SK-N-SH (cell line): ENCODE data around the gene TRIM38. TPM values are rescaled to one million over a fixed set of nuclear protein-coding genes. Genes with fewer than 3 reads are reported as not detected.
A peak's percentile ranks its signal among the peaks of the same experiment; 100 is the strongest.

Experiments used
- CTCF ChIA-PET: fragments of 300-600, 350-600 bp; formaldehyde crosslinking; extraction: SDS; loops from one replicate; lab custom pipeline; 2021; lab: Yijun Ruan, JAX
- POLR2A ChIA-PET: fragments of 350-600 bp; sonication (Branson Sonifier 250); formaldehyde crosslinking; extraction: SDS; loops from one replicate; lab custom pipeline; 2020; ENCODE audit warnings: antibody characterized with exemption, inconsistent platforms; lab: Yijun Ruan, JAX
- DNase-seq: peaks from one replicate; pipeline ENCODE4 v3.0.0; 2012
- H2AFZ ChIP-seq: fragments of 200-600 bp; sonication (generic); 2 replicates; pipeline ENCODE4 v1.8.1; 2016; ENCODE audit warnings: antibody characterized with exemption, mild to moderate bottlenecking, low read depth
- H3F3A ChIP-seq: fragments of 200-600 bp; sonication (generic); replicated peaks from 2 replicates; pipeline ENCODE3; 2016; ENCODE audit warnings: antibody characterized with exemption, mild to moderate bottlenecking; ENCODE audit not compliant: insufficient read depth
- H3K27ac ChIP-seq, 2 experiments: fragments of 200-500 bp in 1 of 2; fragments of 200-600 bp in 1 of 2; sonication (Bioruptor generic) in 1 of 2; sonication (generic), shearing (Covaris generic) in 1 of 2; 2 replicates each; pipeline versions ENCODE4 v1.5.1 to v1.6.1; 2014 to 2016; ENCODE audit warnings: low read depth in 2 of 2, inconsistent platforms in 1 of 2, low read length in 1 of 2, mild to moderate bottlenecking in 1 of 2, mixed read lengths in 1 of 2
- H3K27me3 ChIP-seq: fragments of 200-600 bp; sonication (generic), shearing (Covaris generic); 2 replicates; pipeline ENCODE4 v1.6.1; 2016; ENCODE audit warnings: mixed run types; ENCODE audit not compliant: insufficient read depth
- H3K36me3 ChIP-seq, 2 experiments: fragments of 200-500 bp in 1 of 2; fragments of 200-600 bp in 1 of 2; sonication (Bioruptor generic) in 1 of 2; sonication (generic) in 1 of 2; replicated peaks in 1 of 2; 2 replicates each; pipeline versions ENCODE3 to v1.5.1; 2014 to 2016; ENCODE audit warnings: low read length in 1 of 2, mild to moderate bottlenecking in 1 of 2; ENCODE audit not compliant: insufficient read depth in 2 of 2, control insufficient read depth in 1 of 2
- H3K4me1 ChIP-seq, 2 experiments: fragments of 200-500 bp in 1 of 2; fragments of 200-600 bp in 1 of 2; sonication (Bioruptor generic) in 1 of 2; sonication (generic), shearing (Covaris generic) in 1 of 2; 2 replicates each; pipeline versions ENCODE4 v1.5.1 to v1.6.1; 2014 to 2016; ENCODE audit warnings: low read depth in 1 of 2, low read length in 1 of 2, mixed run types in 1 of 2; ENCODE audit not compliant: insufficient read depth in 2 of 2, control insufficient read depth in 1 of 2
- H3K4me2 ChIP-seq: fragments of 200-600 bp; sonication (generic), shearing (Covaris generic); 2 replicates; pipeline ENCODE4 v1.6.1; 2017; ENCODE audit warnings: mixed run types
- H3K4me3 ChIP-seq, 2 experiments: fragments of 200-500 bp in 1 of 2; fragments of 200-600 bp in 1 of 2; sonication (Bioruptor generic) in 1 of 2; sonication (generic), shearing (Covaris generic) in 1 of 2; 2 replicates each; pipeline versions ENCODE4 v1.5.1 to v1.8.1; 2014 to 2016; ENCODE audit warnings: low read depth in 2 of 2, inconsistent platforms in 1 of 2, low read length in 1 of 2, mild to moderate bottlenecking in 1 of 2, mixed read lengths in 1 of 2, moderate library complexity in 1 of 2
- H3K79me2 ChIP-seq: fragments of 200-600 bp; sonication (generic); 2 replicates; pipeline ENCODE4 v1.8.1; 2017; ENCODE audit warnings: mild to moderate bottlenecking; ENCODE audit not compliant: insufficient read depth
- H3K9ac ChIP-seq: fragments of 200-600 bp; sonication (generic); 2 replicates; pipeline ENCODE4 v1.6.1; 2017; ENCODE audit warnings: mixed run types
- H3K9me2 ChIP-seq: fragments of 200-600 bp; sonication (generic); 2 replicates; pipeline ENCODE4 v1.6.1; 2017; ENCODE audit warnings: mixed run types
- H3K9me3 ChIP-seq: fragments of 200-600 bp; sonication (generic); 2 replicates; pipeline ENCODE4 v1.6.1; 2017; ENCODE audit warnings: mixed run types, mild to moderate bottlenecking, moderate library complexity
- H4K20me1 ChIP-seq: fragments of 200-600 bp; sonication (generic); 2 replicates; pipeline ENCODE4 v1.6.1; 2017; ENCODE audit warnings: mild to moderate bottlenecking, mixed run types; ENCODE audit not compliant: insufficient read depth
- CHD2 ChIP-seq: fragments of 150-350 bp; IDR thresholded peaks from 2 replicates; pipeline ENCODE4 v1.6.1; 2018; ENCODE audit warnings: low read length; ENCODE audit not compliant: partially characterized antibody
- EP300 ChIP-seq, 2 experiments: IDR thresholded peaks; 2 replicates each; pipeline versions ENCODE4 v1.4.0 to v1.6.1; 2012; ENCODE audit warnings: borderline replicate concordance in 1 of 2, low read depth in 1 of 2, low read length in 1 of 2
- GABPA ChIP-seq: IDR thresholded peaks from 2 replicates; pipeline ENCODE4 v1.4.0; 2012; ENCODE audit warnings: low read depth, mild to moderate bottlenecking
- POLR2AphosphoS5 ChIP-seq: IDR thresholded peaks from 2 replicates; pipeline ENCODE4 v1.6.1; 2012; ENCODE audit warnings: low read depth, low read length
- RCOR1 ChIP-seq: fragments of 150-350 bp; IDR thresholded peaks from 2 replicates; pipeline ENCODE4 v1.6.1; 2017; ENCODE audit warnings: antibody characterized with exemption, low read length
- RFX5 ChIP-seq: IDR thresholded peaks from 2 replicates; pipeline ENCODE4 v1.6.1; 2012; ENCODE audit warnings: mild to moderate bottlenecking, improper control_type of control experiment, low read length
- SIN3A ChIP-seq: IDR thresholded peaks from 2 replicates; pipeline ENCODE4 v1.6.1; 2012; ENCODE audit warnings: low read depth, mild to moderate bottlenecking, low read length, moderate library complexity, borderline replicate concordance
- SMC3 ChIP-seq: IDR thresholded peaks from 2 replicates; pipeline ENCODE4 v1.6.1; 2012; ENCODE audit warnings: low read depth, low read length, improper control_type of control experiment
- TCF12 ChIP-seq: IDR thresholded peaks from 2 replicates; pipeline ENCODE4 v1.4.0; 2012
- TEAD4 ChIP-seq: IDR thresholded peaks from 2 replicates; pipeline ENCODE4 v1.4.0; 2012; ENCODE audit warnings: mild to moderate bottlenecking, borderline replicate concordance; ENCODE audit not compliant: insufficient read depth
- YY1 ChIP-seq: IDR thresholded peaks from 2 replicates; pipeline ENCODE4 v1.4.0; 2012; ENCODE audit warnings: low read depth, mild to moderate bottlenecking
- WGBS: methylation state at CpG from one replicate; pipeline ENCODE4 v1.1.6; 2017; ENCODE audit warnings: low lambda C conversion rate; 5-methylcytosine and 5-hydroxymethylcytosine counted together
- polyA plus RNA-seq, 3 experiments: library from polyadenylated mRNA; depleted of rRNA; stranded (reverse); fragments of >200 nt; gene quantifications; 2 replicates each; pipeline ENCODE4 v1.2.3, GENCODE V29; 2012
- TF ChIP-seq, protein P1 (sequence below): IDR thresholded peaks from 2 replicates; pipeline ENCODE4 v1.4.0; 2012; ENCODE audit warnings: low read depth, borderline replicate concordance
- TF ChIP-seq, protein P2 (sequence below): fragments of 150-350 bp; IDR thresholded peaks from 2 replicates; pipeline ENCODE4 v1.6.1; 2017; ENCODE audit warnings: antibody characterized with exemption, low read length, low read depth, borderline replicate concordance
- TF ChIP-seq, protein P3 (sequence below): fragments of 200-600 bp; sonication (generic); IDR thresholded peaks from 2 replicates; pipeline ENCODE4 v1.6.1; 2017; ENCODE audit warnings: antibody characterized with exemption, mild to moderate bottlenecking, moderate library complexity
- TF ChIP-seq, protein P4 (sequence below): fragments of 150-350 bp; IDR thresholded peaks from 2 replicates; pipeline ENCODE4 v1.6.1; 2016; ENCODE audit warnings: mild to moderate bottlenecking, low read depth, low read length
- TF ChIP-seq, protein P5 (sequence below): IDR thresholded peaks from 2 replicates; pipeline ENCODE4 v1.6.1; 2012; ENCODE audit warnings: mild to moderate bottlenecking, low read depth, low read length, moderate library complexity

The TRIM38 gene
- polyA plus RNA-seq, 1 of the 3 experiments (the other 2 are of a cell fraction): 0.62 TPM

DNA sequence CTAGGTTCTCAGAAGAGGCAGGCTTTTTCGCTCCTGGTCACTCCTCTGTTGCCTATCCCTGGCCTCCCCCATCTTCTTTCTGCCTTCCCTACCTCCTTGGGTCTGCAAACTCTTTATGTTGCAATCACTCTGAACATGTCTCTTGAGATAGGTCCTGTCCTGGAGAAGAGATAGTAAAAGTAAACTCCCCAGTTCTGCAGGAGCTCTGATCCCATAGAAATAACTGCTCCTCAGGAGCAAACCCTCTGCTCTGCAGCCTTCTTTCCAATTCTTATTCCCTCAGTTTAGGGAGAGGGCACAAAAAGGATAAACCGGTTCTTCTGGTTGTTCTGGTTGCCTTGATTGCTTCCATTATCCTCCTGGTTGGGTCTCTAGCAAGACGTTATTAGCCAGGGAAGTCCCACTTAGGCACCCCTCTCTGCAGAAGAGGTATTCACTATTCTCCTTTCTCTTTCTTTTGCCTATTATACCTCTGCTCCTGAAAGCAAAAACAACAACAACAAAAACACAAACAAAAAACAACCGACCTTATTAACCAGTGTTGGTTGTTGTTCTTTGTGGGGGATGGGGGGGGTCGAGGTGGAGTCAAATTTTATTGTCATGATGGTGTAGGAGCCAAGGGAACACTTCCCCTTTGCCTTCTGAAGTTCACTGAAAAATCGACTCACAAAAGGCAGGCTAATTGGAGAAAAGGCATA, 973 bp downstream of the TRIM38 start:
- peaks cover 0 to 8% of the 10 kb centered on the region in 2 experiments for H3K36me3 ChIP-seq
- DNase-seq: no peak

DNA sequence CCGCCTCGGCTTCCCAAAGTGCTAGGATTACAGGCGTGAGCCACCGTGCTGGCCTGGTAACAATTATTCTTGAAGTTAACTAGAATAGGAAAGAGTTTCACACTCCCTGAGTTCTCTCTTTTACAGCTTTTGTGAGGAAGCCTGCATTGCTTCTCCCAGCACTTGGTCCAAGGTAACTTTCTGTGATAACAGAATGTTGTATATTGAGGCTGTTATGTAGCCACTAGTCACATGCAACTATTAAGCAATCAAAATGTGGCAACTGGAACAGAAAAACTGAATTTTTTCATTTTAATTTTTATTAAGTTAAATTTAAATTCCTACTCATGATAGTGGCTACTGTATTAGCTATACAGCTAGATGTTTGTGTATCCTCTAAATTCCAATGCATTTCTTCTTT, 2.5 kb downstream of the TRIM38 start:
- H3K4me1 ChIP-seq: peaks cover 0 to under 1% of the 10 kb centered on the region in 2 experiments; a peak in 1 of 4 replicates
- H3K79me2 ChIP-seq: no peaks in the 10 kb centered on the region
- no peak overlapping the region for H3K9ac ChIP-seq
- H2AFZ ChIP-seq: no peak overlapping the region
- H3K9me2 ChIP-seq: no peaks in the 10 kb centered on the region
- no peak for DNase-seq
- CTCF ChIA-PET: no interaction called here
- no peak overlapping the region for H3K27ac ChIP-seq
- no peaks in the 10 kb centered on the region for H4K20me1 ChIP-seq
- H3K36me3 ChIP-seq: peaks cover 0 to 13% of the 10 kb centered on the region in 2 experiments
- H3K9me3 ChIP-seq: no peaks in the 10 kb centered on the region
- H3F3A ChIP-seq: no peaks in the 10 kb centered on the region
- H3K4me3 ChIP-seq: no peak overlapping the region
- H3K27me3 ChIP-seq: no peaks in the 10 kb centered on the region
- WGBS: 97% methylated on average over 4 of the region's 4 CpGs
- no peak overlapping the region for H3K4me2 ChIP-seq
- POLR2A ChIA-PET: no interaction called here
- TF ChIP-seq YY1 (no peak), TCF12 (no peak), GABPA (no peak), SMC3 (no peak), TEAD4 (no peak), EP300 (IDR thresholded peaks at IDR 0.05; ENCODE audit: borderline replicate concordance in 1 of 2, low read depth in 1 of 2, low read length in 1 of 2) (no peak), POLR2AphosphoS5 (no peak), SIN3A (no peak), RCOR1 (no peak), CHD2 (no peak), RFX5 (no peak)
- TF ChIP-seq, protein P1, sequence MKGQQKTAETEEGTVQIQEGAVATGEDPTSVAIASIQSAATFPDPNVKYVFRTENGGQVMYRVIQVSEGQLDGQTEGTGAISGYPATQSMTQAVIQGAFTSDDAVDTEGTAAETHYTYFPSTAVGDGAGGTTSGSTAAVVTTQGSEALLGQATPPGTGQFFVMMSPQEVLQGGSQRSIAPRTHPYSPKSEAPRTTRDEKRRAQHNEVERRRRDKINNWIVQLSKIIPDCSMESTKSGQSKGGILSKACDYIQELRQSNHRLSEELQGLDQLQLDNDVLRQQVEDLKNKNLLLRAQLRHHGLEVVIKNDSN: no peak
- TF ChIP-seq, protein P2, sequence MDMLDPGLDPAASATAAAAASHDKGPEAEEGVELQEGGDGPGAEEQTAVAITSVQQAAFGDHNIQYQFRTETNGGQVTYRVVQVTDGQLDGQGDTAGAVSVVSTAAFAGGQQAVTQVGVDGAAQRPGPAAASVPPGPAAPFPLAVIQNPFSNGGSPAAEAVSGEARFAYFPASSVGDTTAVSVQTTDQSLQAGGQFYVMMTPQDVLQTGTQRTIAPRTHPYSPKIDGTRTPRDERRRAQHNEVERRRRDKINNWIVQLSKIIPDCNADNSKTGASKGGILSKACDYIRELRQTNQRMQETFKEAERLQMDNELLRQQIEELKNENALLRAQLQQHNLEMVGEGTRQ: no peak
- TF ChIP-seq, protein P3, sequence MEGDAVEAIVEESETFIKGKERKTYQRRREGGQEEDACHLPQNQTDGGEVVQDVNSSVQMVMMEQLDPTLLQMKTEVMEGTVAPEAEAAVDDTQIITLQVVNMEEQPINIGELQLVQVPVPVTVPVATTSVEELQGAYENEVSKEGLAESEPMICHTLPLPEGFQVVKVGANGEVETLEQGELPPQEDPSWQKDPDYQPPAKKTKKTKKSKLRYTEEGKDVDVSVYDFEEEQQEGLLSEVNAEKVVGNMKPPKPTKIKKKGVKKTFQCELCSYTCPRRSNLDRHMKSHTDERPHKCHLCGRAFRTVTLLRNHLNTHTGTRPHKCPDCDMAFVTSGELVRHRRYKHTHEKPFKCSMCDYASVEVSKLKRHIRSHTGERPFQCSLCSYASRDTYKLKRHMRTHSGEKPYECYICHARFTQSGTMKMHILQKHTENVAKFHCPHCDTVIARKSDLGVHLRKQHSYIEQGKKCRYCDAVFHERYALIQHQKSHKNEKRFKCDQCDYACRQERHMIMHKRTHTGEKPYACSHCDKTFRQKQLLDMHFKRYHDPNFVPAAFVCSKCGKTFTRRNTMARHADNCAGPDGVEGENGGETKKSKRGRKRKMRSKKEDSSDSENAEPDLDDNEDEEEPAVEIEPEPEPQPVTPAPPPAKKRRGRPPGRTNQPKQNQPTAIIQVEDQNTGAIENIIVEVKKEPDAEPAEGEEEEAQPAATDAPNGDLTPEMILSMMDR: no peak
- TF ChIP-seq, protein P4, sequence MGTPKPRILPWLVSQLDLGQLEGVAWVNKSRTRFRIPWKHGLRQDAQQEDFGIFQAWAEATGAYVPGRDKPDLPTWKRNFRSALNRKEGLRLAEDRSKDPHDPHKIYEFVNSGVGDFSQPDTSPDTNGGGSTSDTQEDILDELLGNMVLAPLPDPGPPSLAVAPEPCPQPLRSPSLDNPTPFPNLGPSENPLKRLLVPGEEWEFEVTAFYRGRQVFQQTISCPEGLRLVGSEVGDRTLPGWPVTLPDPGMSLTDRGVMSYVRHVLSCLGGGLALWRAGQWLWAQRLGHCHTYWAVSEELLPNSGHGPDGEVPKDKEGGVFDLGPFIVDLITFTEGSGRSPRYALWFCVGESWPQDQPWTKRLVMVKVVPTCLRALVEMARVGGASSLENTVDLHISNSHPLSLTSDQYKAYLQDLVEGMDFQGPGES: no peak

More for the DNA sequence above, 973 bp downstream of the TRIM38 start:
- Histone ChIP-seq H3K4me2 (no peak overlapping the region), H3F3A (no peaks in the 10 kb centered on the region), H3K79me2 (no peaks in the 10 kb centered on the region), H3K9me2 (no peaks in the 10 kb centered on the region), H3K4me3 (peak overlapping the region in 1 of 2 experiments; percentile 30; a peak in 1 of 4 replicates), H3K27me3 (no peaks in the 10 kb centered on the region), H4K20me1 (no peaks in the 10 kb centered on the region), H3K4me1 (no peaks in the 10 kb centered on the region), H2AFZ (no peak overlapping the region), H3K9ac (no peak overlapping the region), H3K27ac (no peak overlapping the region), H3K9me3 (no peaks in the 10 kb centered on the region)
- WGBS: 53% methylated on average over 6 of the region's 6 CpGs
- TF ChIP-seq TEAD4: no peak
- TF ChIP-seq, protein P5, sequence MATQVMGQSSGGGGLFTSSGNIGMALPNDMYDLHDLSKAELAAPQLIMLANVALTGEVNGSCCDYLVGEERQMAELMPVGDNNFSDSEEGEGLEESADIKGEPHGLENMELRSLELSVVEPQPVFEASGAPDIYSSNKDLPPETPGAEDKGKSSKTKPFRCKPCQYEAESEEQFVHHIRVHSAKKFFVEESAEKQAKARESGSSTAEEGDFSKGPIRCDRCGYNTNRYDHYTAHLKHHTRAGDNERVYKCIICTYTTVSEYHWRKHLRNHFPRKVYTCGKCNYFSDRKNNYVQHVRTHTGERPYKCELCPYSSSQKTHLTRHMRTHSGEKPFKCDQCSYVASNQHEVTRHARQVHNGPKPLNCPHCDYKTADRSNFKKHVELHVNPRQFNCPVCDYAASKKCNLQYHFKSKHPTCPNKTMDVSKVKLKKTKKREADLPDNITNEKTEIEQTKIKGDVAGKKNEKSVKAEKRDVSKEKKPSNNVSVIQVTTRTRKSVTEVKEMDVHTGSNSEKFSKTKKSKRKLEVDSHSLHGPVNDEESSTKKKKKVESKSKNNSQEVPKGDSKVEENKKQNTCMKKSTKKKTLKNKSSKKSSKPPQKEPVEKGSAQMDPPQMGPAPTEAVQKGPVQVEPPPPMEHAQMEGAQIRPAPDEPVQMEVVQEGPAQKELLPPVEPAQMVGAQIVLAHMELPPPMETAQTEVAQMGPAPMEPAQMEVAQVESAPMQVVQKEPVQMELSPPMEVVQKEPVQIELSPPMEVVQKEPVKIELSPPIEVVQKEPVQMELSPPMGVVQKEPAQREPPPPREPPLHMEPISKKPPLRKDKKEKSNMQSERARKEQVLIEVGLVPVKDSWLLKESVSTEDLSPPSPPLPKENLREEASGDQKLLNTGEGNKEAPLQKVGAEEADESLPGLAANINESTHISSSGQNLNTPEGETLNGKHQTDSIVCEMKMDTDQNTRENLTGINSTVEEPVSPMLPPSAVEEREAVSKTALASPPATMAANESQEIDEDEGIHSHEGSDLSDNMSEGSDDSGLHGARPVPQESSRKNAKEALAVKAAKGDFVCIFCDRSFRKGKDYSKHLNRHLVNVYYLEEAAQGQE: no peak
- no peak for TF ChIP-seq RCOR1
- CTCF ChIA-PET: no interaction called here
- POLR2A ChIA-PET: no interaction called here
